Raji (cell line): Measurements from ENCODE around the gene TSBP1.

Source experiments
- POLR2A ChIP-seq: IDR thresholded peaks from 2 replicates; pipeline ENCODE4 v1.6.1; 2011; ENCODE audit warnings: low read depth, low read length, control low read depth; ENCODE audit not compliant: insufficient read depth

Gene TSBP1

DNA sequence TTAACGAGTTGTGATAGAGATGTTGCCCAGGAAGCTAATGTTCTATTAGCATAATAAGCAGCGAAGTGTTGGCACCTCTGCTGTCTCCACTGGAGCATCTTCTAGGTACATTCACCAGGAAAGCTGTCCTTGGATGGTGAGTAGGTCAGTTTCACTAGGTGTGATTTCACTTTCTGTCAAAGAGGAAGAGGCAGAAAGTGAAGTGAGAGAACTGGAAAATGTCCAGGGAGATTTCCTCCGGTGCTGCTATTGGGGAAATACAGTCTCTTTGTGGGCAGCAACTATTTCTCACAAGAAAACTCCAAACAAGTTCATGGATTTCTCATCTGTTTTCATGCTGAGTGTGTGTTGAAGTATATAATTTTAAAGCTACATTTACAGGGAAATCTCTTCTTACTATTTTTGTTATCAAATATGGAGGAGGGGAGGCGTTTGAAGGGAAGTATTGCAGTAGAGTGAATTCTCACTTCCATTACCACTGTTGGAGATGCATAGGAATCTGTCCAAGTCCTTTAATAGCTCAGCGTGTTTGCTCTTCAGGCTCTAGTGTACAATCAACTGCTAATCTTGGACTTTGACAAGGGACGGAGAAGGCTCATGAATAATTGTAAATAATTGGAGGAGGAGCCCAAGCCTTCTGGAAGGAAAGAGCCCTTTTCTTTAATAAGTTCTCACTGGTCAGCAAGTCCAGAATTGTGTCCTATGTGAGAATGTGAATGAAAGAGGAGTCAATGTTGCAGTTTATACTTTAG lies 16.1 kb upstream of the TSBP1 start:
- no peak for TF ChIP-seq POLR2A

- no peak for TF ChIP-seq POLR2A
Observed at GRCh38 chr6:32386040-32386439, 14.3 kb upstream of the TSBP1 start.

- TF ChIP-seq POLR2A: no peak
Observed at GRCh38 chr6:32382757-32383420, 11.2 kb upstream of the TSBP1 start.

DNA sequence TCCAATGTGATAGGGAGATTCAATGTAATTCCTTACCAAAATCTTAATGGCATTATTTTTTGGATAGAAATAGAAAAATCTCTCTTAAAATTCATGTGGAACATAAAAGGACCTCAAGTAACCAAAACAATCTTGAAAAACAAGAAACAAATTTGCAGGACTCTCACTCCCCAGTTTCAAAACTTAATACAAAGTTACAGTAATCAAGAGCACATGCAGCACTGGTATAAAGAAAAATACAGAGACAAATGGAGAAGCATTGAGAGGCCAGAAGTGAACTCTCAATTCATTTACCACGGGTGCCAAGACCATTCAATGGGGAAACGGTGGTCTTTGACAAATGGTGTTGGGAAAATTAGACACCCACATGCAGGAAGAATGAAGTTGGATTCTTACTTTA lies 7.8 kb upstream of the TSBP1 start:
- TF ChIP-seq POLR2A: no peak

- no peak for TF ChIP-seq POLR2A
Observed at GRCh38 chr6:32375739-32376529, 4.2 kb upstream of the TSBP1 start.

GRCh38 chr6:32371229-32371628 lies 474 bp downstream of the TSBP1 start:
- no peak for TF ChIP-seq POLR2A

DNA sequence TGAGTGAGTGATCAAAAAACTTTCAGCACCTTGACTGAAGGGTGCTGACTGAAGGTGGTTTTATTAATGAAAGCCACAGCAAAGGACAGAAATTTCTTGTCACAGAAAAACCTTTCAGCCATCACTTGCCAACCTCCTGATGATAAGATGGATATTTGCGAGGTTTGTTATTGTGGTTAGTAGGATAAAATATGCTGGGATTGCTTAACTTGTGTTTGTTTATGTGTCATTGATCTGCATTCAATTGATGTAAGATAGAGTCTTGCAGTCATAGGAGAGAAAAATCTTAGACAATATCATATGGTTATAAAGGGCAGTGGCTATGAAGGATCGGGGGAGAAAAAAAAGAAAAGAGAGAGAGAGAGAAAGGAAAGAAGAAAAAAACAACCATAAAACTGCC lies 1.2 kb downstream of the TSBP1 start:
- TF ChIP-seq POLR2A: no peak

- no peak for TF ChIP-seq POLR2A
Observed at GRCh38 chr6:32369660-32370059, 2.0 kb downstream of the TSBP1 start.

DNA sequence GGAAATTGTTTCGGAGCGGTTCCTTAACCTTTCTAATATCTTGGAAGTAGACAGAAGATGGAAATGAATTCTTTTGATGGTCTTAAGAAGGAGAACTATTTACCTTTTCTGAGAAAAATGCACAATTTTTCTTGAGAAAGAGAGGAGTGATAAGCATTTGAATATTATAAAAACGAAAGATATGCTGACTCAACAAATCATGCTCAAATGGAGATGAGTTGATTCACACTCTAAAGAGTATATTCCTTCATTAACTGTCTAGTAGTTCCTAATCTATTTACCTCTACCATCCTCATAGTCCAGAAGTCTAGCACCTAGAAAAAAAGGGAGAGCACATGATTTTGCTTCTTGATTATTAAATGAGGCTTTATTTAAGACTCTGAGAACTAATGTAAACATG lies 4.1 kb downstream of the TSBP1 start:
- TF ChIP-seq POLR2A: no peak

DNA sequence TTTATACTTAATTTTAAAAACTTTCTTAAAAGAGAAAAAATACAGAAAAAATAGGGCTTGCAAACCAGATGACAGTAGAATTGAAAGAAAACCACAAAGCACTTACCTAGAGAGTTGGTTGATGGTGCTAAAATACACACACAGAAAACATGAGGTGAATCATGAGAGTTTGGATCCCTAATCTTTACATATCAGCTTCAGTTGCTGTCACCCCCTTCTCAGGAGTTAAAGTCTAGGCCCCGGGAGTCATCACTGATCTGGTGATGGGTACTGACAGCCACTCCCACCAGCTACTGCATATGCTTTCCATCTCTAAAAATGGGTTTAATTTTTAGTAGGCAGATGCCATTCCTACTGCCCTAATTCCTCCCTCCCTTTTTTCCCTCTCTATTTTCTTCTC lies 16.7 kb downstream of the TSBP1 start:
- TF ChIP-seq POLR2A: no peak

DNA sequence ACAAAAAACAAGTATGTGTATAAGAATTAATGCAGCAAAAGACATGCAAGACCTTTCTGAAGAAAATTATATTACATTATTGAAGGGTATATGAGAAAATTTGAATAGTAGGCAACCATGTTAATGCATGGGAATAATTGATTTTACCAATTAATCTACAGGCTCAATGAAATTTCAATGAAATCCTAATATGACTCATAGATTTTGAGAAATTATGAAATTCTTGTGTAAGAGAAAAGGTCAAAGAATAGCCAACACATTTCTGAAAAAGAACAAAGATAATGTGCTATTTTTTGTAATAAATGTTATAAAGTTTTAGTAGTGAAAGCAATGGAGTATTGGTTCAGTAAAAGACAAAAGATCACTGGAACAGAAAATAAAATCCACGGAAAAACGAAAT lies 18.4 kb downstream of the TSBP1 start:
- TF ChIP-seq POLR2A: no peak

- TF ChIP-seq POLR2A: no peak
Observed at GRCh38 chr6:32340242-32340641, 31.5 kb downstream of the TSBP1 start.

GRCh38 chr6:32337186-32337805 lies 34.4 kb downstream of the TSBP1 start:
- no peak for TF ChIP-seq POLR2A

- no peak for TF ChIP-seq POLR2A
Observed at GRCh38 chr6:32332433-32332832, 39.3 kb downstream of the TSBP1 start.

GRCh38 chr6:32329141-32329540 lies 42.6 kb downstream of the TSBP1 start:
- no peak for TF ChIP-seq POLR2A
